Measurements from ENCODE around the gene ZNF45. TPM values are rescaled to one million over a fixed set of nuclear protein-coding genes. Genes with fewer than 3 reads are reported as not detected.

The ZNF45 gene
- total and polyA plus RNA-seq, 2 of the 13 experiments (the other 11 are each of a cell fraction or from before 2014, with no cell fraction given): 2.4 to 11.3 TPM

GRCh38 chr19:43984687-43985000, 49.6 kb upstream of the ZNF45 start:
- Histone ChIP-seq H3K9ac (ENCODE audit: insufficient read depth, low read depth, low read length) (peak overlapping the region; percentile 73), H3K4me1 (ENCODE audit: insufficient read depth, low read length) (no peaks in the 10 kb centered on the region), H3K36me3 (replicated peaks in 1 of 2; ENCODE audit: control insufficient read depth in 1 of 2, insufficient read depth in 2 of 2, low read length in 2 of 2) (peaks cover 0 to 6% of the 10 kb centered on the region in 2 experiments; a peak in 1 of 5 replicates), H3K4me2 (ENCODE audit: low read depth, low read length) (peak overlapping the region; percentile 68), H3K79me2 (ENCODE audit: insufficient read depth, low read length) (no peaks in the 10 kb centered on the region), H3K27me3 (ENCODE audit: control insufficient read depth in 1 of 2, insufficient read depth in 2 of 2, low read length in 2 of 2) (no peaks in the 10 kb centered on the region; a peak in 1 of 5 replicates), H3K4me3 (replicated peaks in 1 of 3; ENCODE audit: insufficient read depth in 1 of 3, low read depth in 2 of 3, low read length in 3 of 3) (peak overlapping the region; percentile 67 to 79 (median 78)), H4K20me1 (ENCODE audit: insufficient read depth, low read length) (no peaks in the 10 kb centered on the region), H2AFZ (ENCODE audit: low read length) (peak overlapping the region; percentile 85), H3K27ac (ENCODE audit: extremely low read length, insufficient read depth, low read length) (no peak overlapping the region), H3K9me3 (ENCODE audit: low read length) (no peaks in the 10 kb centered on the region)
- BruUV-seq (replicated peaks): TSS peak; percentile 58
- peak; percentile 74 for ATAC-seq
- in situ Hi-C loops (cut with HindIII; ENCODE audit: extremely low pct_ligation_motif_present, low pct_unique_long_range_greater_than_20kb) (no loop called here), intact Hi-C loops (cut with micrococcal nuclease; ENCODE audit: unreplicated experiment) (loop anchor here (10.0 kb wide), 1 partner anchor 110 kb away; the partner anchor contains the start of gene ZNF224)
- TF ChIP-seq ZNF251 (CRISPR knock-in tag; IDR thresholded peaks at IDR 0.05) (no peak), GATAD2A (CRISPR knock-in tag; IDR thresholded peaks at IDR 0.05) (no peak), BATF2 (CRISPR knock-in tag; IDR thresholded peaks at IDR 0.05) (no peak), PHF8 (CRISPR knock-in tag; IDR thresholded peaks at IDR 0.05) (peak; percentile 2; the same call in 1 of the 2 replicates), KIAA2018 (CRISPR knock-in tag; IDR thresholded peaks at IDR 0.05; ENCODE audit: borderline replicate concordance) (no peak)
- no peak for DNase-seq (ENCODE audit: low spot score)
- ChIA-PET POLR2A (interaction anchor here (1.1 to 1.2 kb wide), 2 partner anchors 17 to 50 kb away, joined by 3 read pairs; partner anchors contain the start of gene ZNF45), CTCF (ENCODE audit: low intra/inter-chr PET ratio, low total read pairs) (no interaction called here)
- WGBS (ENCODE audit: low lambda C conversion rate): 14% methylated on average over 8 of the region's 14 CpGs
- no peak for FAIRE-seq
